Esophagus muscularis mucosa (tissue), 3 donors: ENCODE measurements around the gene CNKSR2.

Source experiments
- EP300 ChIP-seq: sonication (generic); formaldehyde crosslinking; IDR thresholded peaks from one replicate; pipeline ENCODE4 v1.6.1; 2017; ENCODE audit warnings: antibody characterized with exemption
- TF ChIP-seq, protein P1 (sequence below), 3 experiments: fragments of 200-600 bp in 2 of 3; fragments of 450-650 bp in 1 of 3; sonication (generic) in 2 of 3; IDR thresholded peaks; one replicate each; pipeline ENCODE4 v1.5.1; 2017 to 2019; ENCODE audit warnings: antibody characterized with exemption in 3 of 3, mild to moderate bottlenecking in 2 of 3, moderate library complexity in 1 of 3

DNA sequence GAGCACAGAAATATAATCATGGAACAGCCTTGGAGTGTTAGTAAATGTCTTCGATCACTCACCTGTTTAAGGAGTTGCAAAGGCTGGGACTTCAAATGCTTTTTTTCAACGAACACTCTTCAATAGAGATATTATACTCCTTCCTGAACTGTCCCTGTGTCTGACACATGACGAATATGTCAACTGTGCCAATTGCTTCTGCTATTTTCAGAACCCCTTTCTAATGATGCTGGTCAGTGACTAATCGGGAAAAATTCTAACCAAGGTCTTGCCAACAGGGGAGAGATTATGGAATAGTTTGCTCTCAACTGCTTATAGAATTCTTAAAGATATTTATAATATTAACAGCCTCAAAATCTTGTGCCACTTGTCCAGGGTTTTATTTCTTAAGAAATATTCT is 292.5 kb downstream of the CNKSR2 start:
- TF ChIP-seq, protein P1, sequence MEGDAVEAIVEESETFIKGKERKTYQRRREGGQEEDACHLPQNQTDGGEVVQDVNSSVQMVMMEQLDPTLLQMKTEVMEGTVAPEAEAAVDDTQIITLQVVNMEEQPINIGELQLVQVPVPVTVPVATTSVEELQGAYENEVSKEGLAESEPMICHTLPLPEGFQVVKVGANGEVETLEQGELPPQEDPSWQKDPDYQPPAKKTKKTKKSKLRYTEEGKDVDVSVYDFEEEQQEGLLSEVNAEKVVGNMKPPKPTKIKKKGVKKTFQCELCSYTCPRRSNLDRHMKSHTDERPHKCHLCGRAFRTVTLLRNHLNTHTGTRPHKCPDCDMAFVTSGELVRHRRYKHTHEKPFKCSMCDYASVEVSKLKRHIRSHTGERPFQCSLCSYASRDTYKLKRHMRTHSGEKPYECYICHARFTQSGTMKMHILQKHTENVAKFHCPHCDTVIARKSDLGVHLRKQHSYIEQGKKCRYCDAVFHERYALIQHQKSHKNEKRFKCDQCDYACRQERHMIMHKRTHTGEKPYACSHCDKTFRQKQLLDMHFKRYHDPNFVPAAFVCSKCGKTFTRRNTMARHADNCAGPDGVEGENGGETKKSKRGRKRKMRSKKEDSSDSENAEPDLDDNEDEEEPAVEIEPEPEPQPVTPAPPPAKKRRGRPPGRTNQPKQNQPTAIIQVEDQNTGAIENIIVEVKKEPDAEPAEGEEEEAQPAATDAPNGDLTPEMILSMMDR (IDR thresholded peaks at IDR 0.05): no peak
- no peak for TF ChIP-seq EP300
